Tibial nerve (tissue), 4 donors: ENCODE results near the gene SPINK1.

Experiments used
- EP300 ChIP-seq, 2 donors: sonication (generic); formaldehyde crosslinking; IDR thresholded peaks; one replicate each; pipeline ENCODE4 v1.6.1; 2017; ENCODE audit warnings: antibody characterized with exemption in 2 of 2, mild to moderate bottlenecking in 1 of 2
- TF ChIP-seq, protein P1 (sequence below), 5 experiments: fragments of 200-600 bp in 3 of 5; fragments of 450-650 bp in 2 of 5; sonication (generic) in 3 of 5; IDR thresholded peaks; one replicate each; pipeline ENCODE4 v1.5.1; 2016 to 2019; ENCODE audit warnings: antibody characterized with exemption in 5 of 5, mild to moderate bottlenecking in 3 of 5, moderate library complexity in 2 of 5

DNA sequence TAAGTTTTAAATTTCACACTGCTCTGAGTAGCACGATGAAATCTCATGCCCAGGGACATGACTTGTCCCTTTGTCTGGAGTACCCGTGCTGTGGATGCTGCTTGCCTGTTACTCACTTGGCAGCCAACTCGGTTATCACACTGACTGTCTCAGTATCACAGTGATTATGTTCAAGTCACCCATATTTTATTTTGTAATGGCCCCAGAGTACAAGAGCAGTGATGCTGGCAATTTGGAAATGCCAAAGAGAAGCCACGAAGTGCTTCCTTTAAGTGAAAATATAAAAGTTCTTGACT is 24.3 kb upstream of the SPINK1 start:
- TF ChIP-seq, protein P1, sequence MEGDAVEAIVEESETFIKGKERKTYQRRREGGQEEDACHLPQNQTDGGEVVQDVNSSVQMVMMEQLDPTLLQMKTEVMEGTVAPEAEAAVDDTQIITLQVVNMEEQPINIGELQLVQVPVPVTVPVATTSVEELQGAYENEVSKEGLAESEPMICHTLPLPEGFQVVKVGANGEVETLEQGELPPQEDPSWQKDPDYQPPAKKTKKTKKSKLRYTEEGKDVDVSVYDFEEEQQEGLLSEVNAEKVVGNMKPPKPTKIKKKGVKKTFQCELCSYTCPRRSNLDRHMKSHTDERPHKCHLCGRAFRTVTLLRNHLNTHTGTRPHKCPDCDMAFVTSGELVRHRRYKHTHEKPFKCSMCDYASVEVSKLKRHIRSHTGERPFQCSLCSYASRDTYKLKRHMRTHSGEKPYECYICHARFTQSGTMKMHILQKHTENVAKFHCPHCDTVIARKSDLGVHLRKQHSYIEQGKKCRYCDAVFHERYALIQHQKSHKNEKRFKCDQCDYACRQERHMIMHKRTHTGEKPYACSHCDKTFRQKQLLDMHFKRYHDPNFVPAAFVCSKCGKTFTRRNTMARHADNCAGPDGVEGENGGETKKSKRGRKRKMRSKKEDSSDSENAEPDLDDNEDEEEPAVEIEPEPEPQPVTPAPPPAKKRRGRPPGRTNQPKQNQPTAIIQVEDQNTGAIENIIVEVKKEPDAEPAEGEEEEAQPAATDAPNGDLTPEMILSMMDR (IDR thresholded peaks at IDR 0.05): no peak
- TF ChIP-seq EP300 (IDR thresholded peaks at IDR 0.05): no peak
